Kidney (tissue), 14 donors: ENCODE results near the gene RWDD1. TPM values are rescaled to one million over a fixed set of nuclear protein-coding genes. Genes with fewer than 3 reads are reported as not detected.

Experiments used
- DNase-seq, 5 donors: peaks; one replicate each; pipeline ENCODE4 v3.0.0-alpha.2; 2013 to 2020
- FAIRE-seq: peaks from 2 replicates; lab custom pipeline; 2012; peaks lifted over from hg19 to GRCh38; lab: Jason Lieb, UNC
- H3K27ac ChIP-seq, 2 donors: one replicate each; pipeline ENCODE4 v1.7.0; 2013; ENCODE audit warnings: low read depth in 2 of 2, low read length in 2 of 2, inconsistent platforms in 1 of 2
- H3K27me3 ChIP-seq: one replicate; pipeline ENCODE4 v1.7.1; 2013; ENCODE audit warnings: low read length, inconsistent platforms; ENCODE audit not compliant: control insufficient read depth, insufficient read depth
- H3K36me3 ChIP-seq, 3 donors: one replicate each; pipeline versions ENCODE4 v1.7.0 to v1.7.1; 2013; ENCODE audit warnings: low read length in 3 of 3, control low read depth in 1 of 3, inconsistent platforms in 1 of 3; ENCODE audit not compliant: insufficient read depth in 3 of 3, control insufficient read depth in 2 of 3
- H3K4me1 ChIP-seq, 3 donors: one replicate each; pipeline versions ENCODE4 v1.7.0 to v1.7.1; 2013; ENCODE audit warnings: low read length in 3 of 3, inconsistent platforms in 1 of 3, low read depth in 1 of 3; ENCODE audit not compliant: control insufficient read depth in 2 of 3, insufficient read depth in 2 of 3
- H3K4me3 ChIP-seq, 3 donors: one replicate each; pipeline versions ENCODE4 v1.7.0 to v1.8.1; 2013; ENCODE audit warnings: low read length in 3 of 3, control low read depth in 1 of 3, inconsistent platforms in 1 of 3
- H3K9ac ChIP-seq, 3 donors: one replicate each; pipeline versions ENCODE4 v1.7.0 to v1.7.1; 2013; ENCODE audit warnings: low read length in 3 of 3, control low read depth in 1 of 3, inconsistent platforms in 1 of 3
- H3K9me3 ChIP-seq, 3 donors: one replicate each; pipeline versions ENCODE4 v1.7.0 to v1.7.1; 2013; ENCODE audit warnings: low read length in 3 of 3, control low read depth in 1 of 3, inconsistent platforms in 1 of 3; ENCODE audit not compliant: control insufficient read depth in 2 of 3, insufficient read depth in 1 of 3
- CTCF ChIP-seq: IDR thresholded peaks from 3 replicates; pipeline ENCODE4 v1.5.1; 2012; ENCODE audit warnings: mild to moderate bottlenecking, moderate library complexity, borderline replicate concordance; ENCODE audit not compliant: insufficient read depth; ENCODE audit errors: extremely low read depth
- intact Hi-C: fragments of 100-400 bp; cut with DNase I; formaldehyde crosslinking; loops from one replicate; pipeline ENCODE4 v1.11.1; 2022
- polyA plus RNA-seq: library from polyadenylated mRNA; stranded (reverse); fragments of 350-450 nt; fragmentation: Illumina TruSeq; extraction: RNeasy Lipid Tissue Mini Kit (QIAGEN cat#74804); gene quantifications from one replicate; pipeline ENCODE4 v1.2.3, GENCODE V29; 2014; ENCODE audit warnings: low read depth, low replicate concordance; ENCODE audit not compliant: insufficient read depth
- total RNA-seq: library from RNA; stranded (reverse); fragmentation: NEBNext Ultra II Directional; extraction: Animal tissue kit (Norgen Biotek cat#: 25700); gene quantifications from one replicate; pipeline ENCODE4 v1.2.1, GENCODE V29; 2021
- donor health status: control.
- donor health status: control.
- donor health status: control.
- donor health status: control.
- donor health status: control.
- donor health status: DM: yes; HTN: yes; CAD: no.
- donor health status: Normal renal cell carcinoma (clear cell type).

Gene RWDD1
- total and polyA plus RNA-seq, 2 donors from 2014 or later = 39.3 to 84.1 TPM

DNA sequence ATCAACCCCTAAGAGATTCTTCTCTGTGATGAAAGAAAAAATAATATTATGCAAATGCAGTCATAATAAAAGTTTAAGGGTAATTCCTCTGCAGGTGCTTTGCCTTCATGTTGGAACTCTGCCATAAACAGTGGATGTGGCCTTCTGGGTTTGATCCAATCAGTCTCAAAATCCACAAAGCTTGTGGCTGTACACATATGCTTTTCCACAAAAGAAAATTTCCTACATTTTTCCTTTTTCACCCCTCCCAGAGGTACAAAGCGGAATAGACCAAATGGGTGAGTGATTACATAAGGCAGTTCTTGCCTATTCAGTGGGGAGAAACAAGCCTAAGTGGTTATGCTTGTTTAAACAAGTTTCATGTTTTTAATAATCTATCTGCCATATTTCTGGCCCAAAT lies 43.2 kb upstream of the RWDD1 start:
- TF ChIP-seq CTCF = no peak
- Histone ChIP-seq H3K4me3 (no peak overlapping the region), H3K27ac (no peak overlapping the region), H3K27me3 (no peaks in the 10 kb centered on the region), H3K36me3 (no peaks in the 10 kb centered on the region), H3K9me3 (no peaks in the 10 kb centered on the region), H3K4me1 (peaks cover 2 to 4% (median 3%) of the 10 kb centered on the region in 3 donors), H3K9ac (no peak overlapping the region)
- FAIRE-seq (no peak), DNase-seq (peak in 2 of 5 donors; percentile 49 to 51)
- intact Hi-C loops = no loop called here

DNA sequence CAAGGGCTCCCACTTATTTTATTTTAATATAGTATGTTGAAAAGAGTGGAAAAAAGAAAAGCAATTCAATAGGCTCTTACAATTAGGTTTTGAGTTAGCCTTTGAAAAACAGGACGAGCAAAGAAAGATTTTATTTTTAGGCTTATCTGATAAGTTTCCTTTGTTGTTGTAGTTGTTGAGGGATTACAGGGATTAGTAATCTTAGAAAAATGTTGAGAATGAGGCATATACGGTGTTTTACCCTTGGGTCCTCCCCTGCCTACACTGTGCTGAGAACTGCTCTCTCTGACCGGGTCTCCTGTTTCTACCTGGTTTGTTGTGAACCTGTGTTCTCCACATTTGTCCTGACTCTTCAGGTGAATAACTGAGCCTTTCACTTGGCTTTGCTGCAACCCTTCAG lies 42.5 kb upstream of the RWDD1 start:
- Histone ChIP-seq H3K9ac (no peak overlapping the region), H3K27me3 (no peaks in the 10 kb centered on the region), H3K9me3 (no peaks in the 10 kb centered on the region), H3K4me1 (peaks cover 2 to 4% (median 3%) of the 10 kb centered on the region in 3 donors), H3K4me3 (no peak overlapping the region), H3K27ac (no peak overlapping the region), H3K36me3 (no peaks in the 10 kb centered on the region)
- no peak for DNase-seq
- no peak for TF ChIP-seq CTCF
- FAIRE-seq = no peak
- intact Hi-C loops = no loop called here

GRCh38 chr6:116529466-116530290 lies 41.6 kb upstream of the RWDD1 start:
- Histone ChIP-seq H3K4me1 (peaks cover 2 to 4% (median 3%) of the 10 kb centered on the region in 3 donors), H3K9me3 (no peaks in the 10 kb centered on the region), H3K4me3 (no peak overlapping the region), H3K36me3 (no peaks in the 10 kb centered on the region), H3K9ac (no peak overlapping the region), H3K27ac (no peak overlapping the region), H3K27me3 (no peaks in the 10 kb centered on the region)
- TF ChIP-seq CTCF = no peak
- DNase-seq (no peak), FAIRE-seq (no peak)
- intact Hi-C loops = loop anchor here (10.0 kb wide), 1 partner anchor 235 kb away; no protein-coding TSS in a partner anchor
